Liver (tissue), 9 donors: ENCODE measurements around the gene ITGB6. TPM values are rescaled to one million over a fixed set of nuclear protein-coding genes. Genes with fewer than 3 reads are reported as not detected.

Source experiments
- DNase-seq: peaks from one replicate; pipeline ENCODE4 v3.0.0-alpha.2; 2017; ENCODE audit warnings: low spot score
- H3K27ac ChIP-seq, 2 donors: one replicate each; pipeline ENCODE4 v1.7.0; 2013; ENCODE audit warnings: inconsistent platforms in 2 of 2, low read length in 2 of 2, control low read depth in 1 of 2, low read depth in 1 of 2, mild to moderate bottlenecking in 1 of 2
- H3K27me3 ChIP-seq, 4 donors: one replicate each; pipeline versions ENCODE4 v1.6.1 to v1.7.0; 2013; ENCODE audit warnings: low read length in 3 of 4, inconsistent platforms in 1 of 4, mild to moderate bottlenecking in 1 of 4, moderate library complexity in 1 of 4; ENCODE audit not compliant: control insufficient read depth in 4 of 4, insufficient read depth in 4 of 4
- H3K36me3 ChIP-seq, 4 donors: one replicate each; pipeline versions ENCODE4 v1.6.1 to v1.7.0; 2013; ENCODE audit warnings: low read length in 3 of 4, mild to moderate bottlenecking in 3 of 4, low read depth in 1 of 4, moderate library complexity in 1 of 4; ENCODE audit not compliant: control insufficient read depth in 4 of 4, insufficient read depth in 3 of 4
- H3K4me1 ChIP-seq, 4 donors: one replicate each; pipeline versions ENCODE4 v1.6.1 to v1.7.0; 2013; ENCODE audit warnings: low read length in 3 of 4, mild to moderate bottlenecking in 3 of 4, moderate library complexity in 1 of 4; ENCODE audit not compliant: control insufficient read depth in 4 of 4, insufficient read depth in 4 of 4
- H3K4me3 ChIP-seq, 3 donors: one replicate each; pipeline versions ENCODE4 v1.6.1 to v1.7.0; 2013; ENCODE audit warnings: low read length in 3 of 3, control low read depth in 1 of 3, low read depth in 1 of 3, mild to moderate bottlenecking in 1 of 3
- H3K9ac ChIP-seq, 2 donors: one replicate each; pipeline ENCODE4 v1.7.0; 2013; ENCODE audit warnings: low read length in 2 of 2, mild to moderate bottlenecking in 2 of 2, moderate library complexity in 2 of 2, control low read depth in 1 of 2, low read depth in 1 of 2
- H3K9me3 ChIP-seq, 4 donors: one replicate each; pipeline versions ENCODE4 v1.6.1 to v1.7.0; 2013; ENCODE audit warnings: low read length in 3 of 4; ENCODE audit not compliant: control insufficient read depth in 4 of 4
- ATF3 ChIP-seq: IDR thresholded peaks from 2 replicates; pipeline ENCODE4 v1.6.1; 2016; ENCODE audit warnings: antibody characterized with exemption
- CTCF ChIP-seq: fragments of 150-350 bp; IDR thresholded peaks from 2 replicates; pipeline ENCODE4 v1.5.1; 2017; ENCODE audit warnings: improper control_type of control experiment, low read depth, low read length; ENCODE audit not compliant: missing input control
- EGR1 ChIP-seq, 2 donors: IDR thresholded peaks; 2 replicates each; pipeline ENCODE4 v1.6.1; 2016 to 2018; ENCODE audit warnings: antibody characterized with exemption in 2 of 2, low read depth in 2 of 2
- FOXA2 ChIP-seq: IDR thresholded peaks from 2 replicates; pipeline ENCODE4 v1.6.1; 2016; ENCODE audit warnings: antibody characterized with exemption
- GABPA ChIP-seq, 2 donors: IDR thresholded peaks in 1 of 2; conservative IDR thresholded peaks in 1 of 2; 2 replicates each; pipeline ENCODE4 v1.6.1; 2016; ENCODE audit warnings: antibody characterized with exemption in 2 of 2, mild to moderate bottlenecking in 1 of 2, moderate library complexity in 1 of 2
- HNF4A ChIP-seq, 2 donors: conservative IDR thresholded peaks; 2 replicates each; pipeline ENCODE4 v1.6.1; 2016; ENCODE audit warnings: antibody characterized with exemption in 2 of 2, mild to moderate bottlenecking in 2 of 2
- HNF4G ChIP-seq: IDR thresholded peaks from 2 replicates; pipeline ENCODE4 v1.6.1; 2016; ENCODE audit warnings: antibody characterized with exemption
- JUND ChIP-seq, 2 donors: IDR thresholded peaks; 2 replicates each; pipeline ENCODE4 v1.6.1; 2016; ENCODE audit warnings: antibody characterized with exemption in 2 of 2
- NR2F2 ChIP-seq: IDR thresholded peaks from 2 replicates; pipeline ENCODE4 v1.6.1; 2016; ENCODE audit warnings: antibody characterized with exemption
- RAD21 ChIP-seq, 2 donors: IDR thresholded peaks; 2 replicates each; pipeline ENCODE4 v1.6.1; 2016; ENCODE audit warnings: antibody characterized with exemption in 2 of 2, mild to moderate bottlenecking in 2 of 2
- REST ChIP-seq: IDR thresholded peaks from 2 replicates; pipeline ENCODE4 v1.6.1; 2016; ENCODE audit warnings: antibody characterized with exemption, mild to moderate bottlenecking
- RXRA ChIP-seq, 2 donors: IDR thresholded peaks; 2 replicates each; pipeline ENCODE4 v1.6.1; 2017 to 2018; ENCODE audit warnings: antibody characterized with exemption in 2 of 2, mild to moderate bottlenecking in 1 of 2
- SP1 ChIP-seq: IDR thresholded peaks from 2 replicates; pipeline ENCODE4 v1.6.1; 2018; ENCODE audit warnings: antibody characterized with exemption, mild to moderate bottlenecking
- TAF1 ChIP-seq: conservative IDR thresholded peaks from 2 replicates; pipeline ENCODE4 v1.6.1; 2016; ENCODE audit warnings: antibody characterized with exemption, mild to moderate bottlenecking
- ZBTB33 ChIP-seq: IDR thresholded peaks from 2 replicates; pipeline ENCODE4 v1.6.1; 2016; ENCODE audit warnings: antibody characterized with exemption
- WGBS: extraction: QIAGEN DNeasy Blood & Tissue Kit; methylation state at CpG from one replicate; pipeline ENCODE4 v1.1.7; 2013; 5-methylcytosine and 5-hydroxymethylcytosine counted together
- polyA plus RNA-seq, 2 donors: library from polyadenylated mRNA; stranded (reverse) in 1 of 2; unstranded in 1 of 2; fragments of 200-250 nt in 1 of 2; fragments of >200 nt in 1 of 2; fragmentation: Nextera tagmentation in 1 of 2; extraction: Ambion mirVana in 1 of 2; gene quantifications; one replicate each; pipeline versions ENCODE4 v1.2.1 to v1.2.3, GENCODE V29; 2013 to 2015
- total RNA-seq, 2 donors: library from RNA; depleted of rRNA; stranded (reverse); fragments of >200 nt; gene quantifications; one replicate each; pipeline ENCODE4 v1.2.3, GENCODE V29; 2014
- donor health status: healthy.
- donor health status: healthy.
- donor health status: healthy.
- donor health status: healthy.
- donor health status: healthy.

Gene ITGB6
- total and polyA plus RNA-seq, 4 donors, result 0.03 to 0.10 (median 0.08) TPM; not detected in 1

- no peaks in the 10 kb centered on the region for H3K27me3 ChIP-seq
- no peaks in the 10 kb centered on the region for H3K9me3 ChIP-seq
- H3K4me3 ChIP-seq, result no peak overlapping the region
- H3K4me1 ChIP-seq, result peaks cover 0 to 3% (median 0%) of the 10 kb centered on the region in 4 donors
- H3K9ac ChIP-seq, result no peak overlapping the region
- no peak for TF ChIP-seq ATF3
- TF ChIP-seq CTCF, result no peak
- no peak for TF ChIP-seq FOXA2
- no peak for TF ChIP-seq RXRA (IDR thresholded peaks at IDR 0.05)
- TF ChIP-seq REST, result no peak
- no peak for TF ChIP-seq NR2F2
- TF ChIP-seq RAD21 (IDR thresholded peaks at IDR 0.05), result no peak
- TF ChIP-seq ZBTB33, result no peak
- no peak for TF ChIP-seq GABPA (IDR thresholded peaks at IDR 0.05 in 1 of 2, conservative IDR thresholded peaks at IDR 0.05 in 1 of 2)
- TF ChIP-seq HNF4G, result no peak
- DNase-seq, result no peak
- no peaks in the 10 kb centered on the region for H3K36me3 ChIP-seq
- WGBS, result 75% methylated on average over 3 of the region's 3 CpGs
- H3K27ac ChIP-seq, result no peak overlapping the region
These were observed 3.4 kb upstream of the ITGB6 start for GRCh38 chr2:160203422-160203821.

GRCh38 chr2:160203007-160203406 lies 2.9 kb upstream of the ITGB6 start:
- H3K27ac ChIP-seq, result no peak overlapping the region
- no peak overlapping the region for H3K9ac ChIP-seq
- 98% methylated on average over 1 of the region's 1 CpG for WGBS
- no peaks in the 10 kb centered on the region for H3K36me3 ChIP-seq
- peaks cover 0 to 3% (median 0%) of the 10 kb centered on the region in 4 donors for H3K4me1 ChIP-seq
- no peak for DNase-seq
- H3K9me3 ChIP-seq, result no peaks in the 10 kb centered on the region
- no peaks in the 10 kb centered on the region for H3K27me3 ChIP-seq
- H3K4me3 ChIP-seq, result no peak overlapping the region
- TF ChIP-seq ZBTB33 (no peak), EGR1 (IDR thresholded peaks at IDR 0.05; ENCODE audit: low read depth in 2 of 2) (no peak), HNF4G (no peak), TAF1 (no peak), HNF4A (conservative IDR thresholded peaks at IDR 0.05) (no peak), CTCF (no peak), NR2F2 (no peak), GABPA (IDR thresholded peaks at IDR 0.05 in 1 of 2, conservative IDR thresholded peaks at IDR 0.05 in 1 of 2) (no peak), SP1 (no peak), JUND (IDR thresholded peaks at IDR 0.05) (no peak), RAD21 (IDR thresholded peaks at IDR 0.05) (no peak)
